Measurements from ENCODE around the gene CBX6. TPM values are rescaled to one million over a fixed set of nuclear protein-coding genes. Genes with fewer than 3 reads are reported as not detected.

The CBX6 gene
- total and polyA plus RNA-seq, 10 of the 15 experiments (the other 5 are each of a cell fraction or from before 2014, with no cell fraction given), result 3.6 to 142 (median 37.4) TPM

DNA sequence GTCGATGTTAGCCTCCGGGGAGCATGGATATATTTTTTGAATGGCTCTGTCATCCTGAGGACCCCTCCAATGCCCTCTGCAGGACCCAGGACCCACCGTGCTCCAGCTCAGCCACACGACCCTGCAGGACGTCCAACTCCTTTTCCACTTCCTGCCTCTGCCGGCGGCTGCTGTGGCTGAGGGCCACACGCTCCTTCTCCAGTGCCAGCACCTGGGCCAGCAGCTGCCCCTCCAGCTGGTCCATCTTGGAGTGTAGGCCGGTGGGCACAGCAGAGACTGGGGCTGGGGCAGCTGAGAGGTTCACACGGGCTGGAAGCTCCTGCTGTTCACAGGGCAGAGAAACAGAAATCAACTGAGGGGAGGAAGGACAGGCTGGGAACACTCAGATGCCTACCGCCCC, 43.8 kb downstream of the CBX6 start:
- FAIRE-seq (no peak), ATAC-seq (no peak), DNase-seq (ENCODE audit: low read depth, low spot score) (no peak)
- WGBS (ENCODE audit: insufficient coverage, insufficient replicate concordance, low lambda C conversion rate, missing lambda C conversion rate), result 4% methylated on average over 11 of the region's 11 CpGs
- Histone ChIP-seq H3K4me3 (no peak overlapping the region), H3K4me1 (ENCODE audit: control insufficient read depth, insufficient read depth, low read length) (no peaks in the 10 kb centered on the region), H3K9ac (ENCODE audit: control insufficient read depth, insufficient read depth, low read length) (no peak overlapping the region), H3K27me3 (replicated peaks in 1 of 2; ENCODE audit: control insufficient read depth in 2 of 2, insufficient read depth in 2 of 2, low read length in 1 of 2) (no peaks in the 10 kb centered on the region; a peak in 1 of 4 replicates), H3K36me3 (ENCODE audit: control insufficient read depth in 2 of 2, insufficient read depth in 2 of 2, low read length in 1 of 2) (no peaks in the 10 kb centered on the region), H3K9me3 (replicated peaks; ENCODE audit: control insufficient read depth, insufficient read depth, low read length) (no peaks in the 10 kb centered on the region), H2AFZ (ENCODE audit: control insufficient read depth, low read depth, low read length) (no peak overlapping the region), H3K27ac (ENCODE audit: control insufficient read depth, insufficient read depth) (no peak overlapping the region), H3K79me2 (ENCODE audit: control insufficient read depth, insufficient read depth, low read length) (no peaks in the 10 kb centered on the region), H3K4me2 (ENCODE audit: control insufficient read depth, insufficient read depth) (no peak overlapping the region), H4K20me1 (ENCODE audit: control insufficient read depth, insufficient read depth) (no peaks in the 10 kb centered on the region)
- TF ChIP-seq CBX5 (IDR thresholded peaks at IDR 0.05; ENCODE audit: low read depth), result no peak
- no peak for TF ChIP-seq BMI1 (IDR thresholded peaks at IDR 0.05; ENCODE audit: borderline replicate concordance)
- no peak for TF ChIP-seq MTA2 (IDR thresholded peaks at IDR 0.05; ENCODE audit: low read depth)
- TF ChIP-seq TCF12 (IDR thresholded peaks at IDR 0.05; ENCODE audit: low read depth, low read length), result no peak
- TF ChIP-seq, protein P1, sequence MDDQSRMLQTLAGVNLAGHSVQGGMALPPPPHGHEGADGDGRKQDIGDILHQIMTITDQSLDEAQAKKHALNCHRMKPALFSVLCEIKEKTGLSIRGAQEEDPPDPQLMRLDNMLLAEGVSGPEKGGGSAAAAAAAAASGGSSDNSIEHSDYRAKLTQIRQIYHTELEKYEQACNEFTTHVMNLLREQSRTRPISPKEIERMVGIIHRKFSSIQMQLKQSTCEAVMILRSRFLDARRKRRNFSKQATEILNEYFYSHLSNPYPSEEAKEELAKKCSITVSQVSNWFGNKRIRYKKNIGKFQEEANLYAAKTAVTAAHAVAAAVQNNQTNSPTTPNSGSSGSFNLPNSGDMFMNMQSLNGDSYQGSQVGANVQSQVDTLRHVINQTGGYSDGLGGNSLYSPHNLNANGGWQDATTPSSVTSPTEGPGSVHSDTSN (IDR thresholded peaks at IDR 0.05; ENCODE audit: insufficient replicate concordance, low read depth, low read length), result no peak
- TF ChIP-seq IKZF2 (IDR thresholded peaks at IDR 0.05), result no peak
- no peak for TF ChIP-seq CREM (IDR thresholded peaks at IDR 0.05; ENCODE audit: low read depth)
- no peak for TF ChIP-seq SMARCA5 (IDR thresholded peaks at IDR 0.05)
- TF ChIP-seq BACH1 (IDR thresholded peaks at IDR 0.05; ENCODE audit: borderline replicate concordance), result no peak
- TF ChIP-seq MYB (IDR thresholded peaks at IDR 0.05; ENCODE audit: borderline replicate concordance, low read depth, low read length), result no peak
- no peak for TF ChIP-seq HDAC2 (IDR thresholded peaks at IDR 0.05)
- no peak for TF ChIP-seq BHLHE40 (IDR thresholded peaks at IDR 0.05; ENCODE audit: borderline replicate concordance in 1 of 2, low read depth in 2 of 2, low read length in 1 of 2)
- no peak for TF ChIP-seq SKIL (IDR thresholded peaks at IDR 0.05; ENCODE audit: low read depth, poor library complexity, severe bottlenecking)
- ChIA-PET POLR2A (no interaction called here), CTCF (interaction anchor here (1.5 kb wide), 1 partner anchor 42 kb away, joined by 4 read pairs; no protein-coding TSS in a partner anchor), RAD21 (ENCODE audit: unreplicated experiment) (no interaction called here), SMC1A (ENCODE audit: uncharacterized antibody, unreplicated experiment) (interaction anchor here (0.6 kb wide), 1 partner anchor 207 kb away, joined by 3 read pairs; no protein-coding TSS in a partner anchor)
- in situ Hi-C loops (cut with MboI) (no loop called here), intact Hi-C loops (cut with micrococcal nuclease; ENCODE audit: unreplicated experiment) (no loop called here)
- no TSS peak for BruUV-seq (replicated peaks)
